KG1 (cell line): ENCODE data around the gene BCL10.
A peak's percentile ranks its signal among the peaks of the same experiment; 100 is the strongest.

Source experiments
- DNase-seq: peaks from one replicate; lab custom pipeline; 2025; lab: John Stamatoyannopoulos, UW

BCL10 gene

GRCh38 chr1:85276215-85276977 is at the start of gene BCL10:
BCL10 (minus strand) TSS chr1:85276632; CDS start chr1:85276352, 280 bp downstream.
- DNase-seq, result peak; percentile 94

- no peak for DNase-seq
Observed at GRCh38 chr1:85325920-85326319, 49.5 kb upstream of the BCL10 start.

GRCh38 chr1:85323770-85324169 is 47.3 kb upstream of the BCL10 start:
- no peak for DNase-seq

- no peak for DNase-seq
Observed at GRCh38 chr1:85322655-85323054, 46.2 kb upstream of the BCL10 start.

GRCh38 chr1:85321237-85321964 is 45.0 kb upstream of the BCL10 start:
- peak; percentile 13 for DNase-seq

GRCh38 chr1:85320371-85321131 is 44.1 kb upstream of the BCL10 start:
- no peak for DNase-seq

- DNase-seq, result no peak
Observed at GRCh38 chr1:85319931-85320330, 43.5 kb upstream of the BCL10 start.

- no peak for DNase-seq
Observed at GRCh38 chr1:85319491-85319890, 43.1 kb upstream of the BCL10 start.

GRCh38 chr1:85318217-85318616 is 41.8 kb upstream of the BCL10 start:
- no peak for DNase-seq

- DNase-seq, result no peak
Observed at GRCh38 chr1:85317560-85317959, 41.1 kb upstream of the BCL10 start.

GRCh38 chr1:85316321-85316720 is 39.9 kb upstream of the BCL10 start:
- no peak for DNase-seq

- no peak for DNase-seq
Observed at GRCh38 chr1:85315789-85316188, 39.4 kb upstream of the BCL10 start.

- no peak for DNase-seq
Observed at GRCh38 chr1:85314726-85315125, 38.3 kb upstream of the BCL10 start.

GRCh38 chr1:85313888-85314696 is 37.7 kb upstream of the BCL10 start:
- DNase-seq, result no peak

GRCh38 chr1:85311818-85312217 is 35.4 kb upstream of the BCL10 start:
- DNase-seq, result no peak

- DNase-seq, result no peak
Observed at GRCh38 chr1:85308833-85309350, 32.5 kb upstream of the BCL10 start.

- peak; percentile 57 for DNase-seq
Observed at GRCh38 chr1:85307987-85308832, 31.8 kb upstream of the BCL10 start.

GRCh38 chr1:85306236-85306635 is 29.8 kb upstream of the BCL10 start:
- DNase-seq, result no peak

GRCh38 chr1:85303440-85304162 is 27.2 kb upstream of the BCL10 start:
- DNase-seq, result no peak

GRCh38 chr1:85300140-85300539 is 23.7 kb upstream of the BCL10 start:
- DNase-seq, result no peak
